Neural progenitor cell (in vitro differentiated cells): ENCODE data around the gene CARD19. TPM values are rescaled to one million over a fixed set of nuclear protein-coding genes. Genes with fewer than 3 reads are reported as not detected.

Experiments
- DNase-seq: peaks from one replicate; pipeline ENCODE4 v3.0.0-alpha.2; 2016; ENCODE audit warnings: low spot score
- H2AFZ ChIP-seq: fragments of 200-600 bp; sonication (generic); replicated peaks from 2 replicates; pipeline ENCODE4 v1.6.1; 2016; ENCODE audit warnings: antibody characterized with exemption
- H3F3A ChIP-seq: fragments of 200-600 bp; sonication (generic); 2 replicates; pipeline ENCODE4 v1.6.1; 2016; ENCODE audit warnings: antibody characterized with exemption, low read depth
- H3K27ac ChIP-seq: fragments of 200-600 bp; sonication (generic); 2 replicates; pipeline ENCODE4 v1.5.1; 2016; ENCODE audit warnings: mild to moderate bottlenecking
- H3K27me3 ChIP-seq: fragments of 200-600 bp; sonication (generic); 2 replicates; pipeline ENCODE4 v1.6.1; 2016; ENCODE audit warnings: mild to moderate bottlenecking, moderate library complexity
- H3K36me3 ChIP-seq: fragments of 200-600 bp; sonication (generic); 2 replicates; pipeline ENCODE4 v1.5.1; 2016
- H3K4me1 ChIP-seq: fragments of 200-600 bp; sonication (generic); 2 replicates; pipeline ENCODE4 v1.6.1; 2016; ENCODE audit warnings: mixed run types
- H3K4me2 ChIP-seq: fragments of 200-600 bp; sonication (generic); 2 replicates; pipeline ENCODE4 v1.6.1; 2016
- H3K4me3 ChIP-seq: fragments of 200-600 bp; sonication (generic); 2 replicates; pipeline ENCODE4 v1.5.1; 2016
- H3K79me2 ChIP-seq: fragments of 200-600 bp; sonication (generic); 2 replicates; pipeline ENCODE4 v1.6.1; 2016; ENCODE audit warnings: low read depth
- H3K9ac ChIP-seq: fragments of 200-600 bp; sonication (generic); 2 replicates; pipeline ENCODE4 v1.6.1; 2016
- H3K9me3 ChIP-seq: fragments of 200-600 bp; sonication (generic); 2 replicates; pipeline ENCODE4 v1.5.1; 2016; ENCODE audit warnings: low read depth
- H4K20me1 ChIP-seq: fragments of 200-600 bp; sonication (generic); 2 replicates; pipeline ENCODE4 v1.6.1; 2016; ENCODE audit warnings: low read depth
- H3K27ac Mint-ChIP-seq: 3 replicates; pipeline ENCODE4 v1.8.0; 2021; ENCODE audit warnings: mixed read lengths
- H3K27me3 Mint-ChIP-seq: 2 replicates; pipeline ENCODE4 v1.8.0; 2022; ENCODE audit warnings: low read depth, mild to moderate bottlenecking, inconsistent platforms, moderate library complexity, mixed read lengths; ENCODE audit not compliant: insufficient read depth
- H3K36me3 Mint-ChIP-seq: 3 replicates; pipeline ENCODE4 v1.8.0; 2021; ENCODE audit warnings: mixed read lengths
- H3K4me1 Mint-ChIP-seq: 3 replicates; pipeline ENCODE4 v1.8.0; 2021; ENCODE audit warnings: mixed read lengths
- H3K4me3 Mint-ChIP-seq: 3 replicates; pipeline ENCODE4 v1.8.0; 2021; ENCODE audit warnings: mild to moderate bottlenecking, moderate library complexity, mixed read lengths
- H3K9me3 Mint-ChIP-seq: 3 replicates; pipeline ENCODE4 v1.8.0; 2020; ENCODE audit warnings: mixed read lengths
- EZH2 ChIP-seq: fragments of 200-600 bp; sonication (generic); IDR thresholded peaks from 2 replicates; pipeline ENCODE4 v1.6.1; 2017; ENCODE audit warnings: antibody characterized with exemption, mild to moderate bottlenecking, moderate library complexity
- EZH2phosphoT487 ChIP-seq: fragments of 200-600 bp; sonication (generic); IDR thresholded peaks from 2 replicates; pipeline ENCODE4 v1.6.1; 2017; ENCODE audit warnings: antibody characterized with exemption
- total RNA-seq: library from RNA; depleted of rRNA; stranded (reverse); fragments of >200 nt; gene quantifications from 2 replicates; pipeline ENCODE4 v1.2.3, GENCODE V29; 2015; ENCODE audit warnings: low replicate concordance
- TF ChIP-seq, protein P1 (sequence below): fragments of 200-600 bp; sonication (generic); IDR thresholded peaks from 2 replicates; pipeline ENCODE4 v1.5.1; 2017; ENCODE audit warnings: antibody characterized with exemption, mild to moderate bottlenecking

CARD19 gene
- total RNA-seq, 1 donor from 2014 or later = 12.3 TPM

DNA sequence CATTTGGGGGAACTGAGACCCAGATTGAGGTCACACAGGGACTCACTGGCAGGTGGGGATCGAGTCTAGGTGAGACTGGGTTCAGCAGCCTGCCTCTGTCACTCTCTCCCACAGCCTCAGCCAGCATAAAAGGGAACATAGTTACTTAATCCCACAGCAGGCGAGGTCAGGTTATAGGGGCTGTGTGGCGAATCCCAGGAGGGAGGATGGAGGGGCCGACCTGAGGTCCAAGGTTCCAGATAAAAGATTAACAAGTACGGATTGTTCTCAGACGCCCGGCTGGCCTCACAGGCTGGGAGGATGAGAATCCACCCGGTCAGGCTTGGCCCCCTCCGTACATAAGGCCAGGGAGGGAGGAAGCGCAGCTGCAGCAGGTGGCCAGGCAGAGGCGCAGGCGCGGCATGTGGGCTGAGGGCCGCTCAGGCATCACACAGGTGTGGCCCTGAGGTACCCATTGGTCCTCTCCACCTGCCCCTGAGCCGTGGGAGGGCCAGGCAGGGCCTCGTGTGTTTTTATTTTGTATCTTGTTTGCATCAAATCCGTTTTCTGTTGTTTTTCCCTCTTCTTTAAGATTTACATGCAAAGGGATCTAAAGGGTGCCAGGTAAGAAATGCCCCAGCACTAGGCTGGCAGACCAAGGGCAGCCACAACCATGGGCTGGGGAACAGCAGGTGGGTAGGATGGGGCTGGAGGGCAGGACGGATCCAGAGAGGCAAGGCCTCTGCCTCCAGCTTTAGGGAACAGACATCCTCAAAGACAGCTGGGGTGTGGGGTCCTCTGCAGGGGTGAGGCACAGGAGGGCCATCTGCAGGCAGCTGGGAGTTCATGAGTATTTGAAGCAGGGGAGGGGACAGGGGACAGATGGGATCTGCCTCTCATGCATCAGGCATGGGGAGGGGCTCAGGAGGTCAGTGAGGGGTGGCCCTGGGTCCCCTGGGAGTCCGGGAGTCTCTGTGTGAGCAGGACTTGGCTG, 33.9 kb upstream of the CARD19 start:
- H3K36me3 ChIP-seq = no peaks in the 10 kb centered on the region
- H3K4me1 ChIP-seq = peaks cover 13% of the 10 kb centered on the region
- no peak overlapping the region for H3K9ac ChIP-seq
- H4K20me1 ChIP-seq = peaks cover 8% of the 10 kb centered on the region
- Mint-ChIP-seq H3K27ac (no peak overlapping the region), H3K9me3 (no peaks in the 10 kb centered on the region), H3K36me3 (no peaks in the 10 kb centered on the region), H3K27me3 (peaks cover 15% of the 10 kb centered on the region), H3K4me1 (peaks cover 21% of the 10 kb centered on the region), H3K4me3 (no peak overlapping the region)
- TF ChIP-seq, protein P1, sequence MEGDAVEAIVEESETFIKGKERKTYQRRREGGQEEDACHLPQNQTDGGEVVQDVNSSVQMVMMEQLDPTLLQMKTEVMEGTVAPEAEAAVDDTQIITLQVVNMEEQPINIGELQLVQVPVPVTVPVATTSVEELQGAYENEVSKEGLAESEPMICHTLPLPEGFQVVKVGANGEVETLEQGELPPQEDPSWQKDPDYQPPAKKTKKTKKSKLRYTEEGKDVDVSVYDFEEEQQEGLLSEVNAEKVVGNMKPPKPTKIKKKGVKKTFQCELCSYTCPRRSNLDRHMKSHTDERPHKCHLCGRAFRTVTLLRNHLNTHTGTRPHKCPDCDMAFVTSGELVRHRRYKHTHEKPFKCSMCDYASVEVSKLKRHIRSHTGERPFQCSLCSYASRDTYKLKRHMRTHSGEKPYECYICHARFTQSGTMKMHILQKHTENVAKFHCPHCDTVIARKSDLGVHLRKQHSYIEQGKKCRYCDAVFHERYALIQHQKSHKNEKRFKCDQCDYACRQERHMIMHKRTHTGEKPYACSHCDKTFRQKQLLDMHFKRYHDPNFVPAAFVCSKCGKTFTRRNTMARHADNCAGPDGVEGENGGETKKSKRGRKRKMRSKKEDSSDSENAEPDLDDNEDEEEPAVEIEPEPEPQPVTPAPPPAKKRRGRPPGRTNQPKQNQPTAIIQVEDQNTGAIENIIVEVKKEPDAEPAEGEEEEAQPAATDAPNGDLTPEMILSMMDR = no peak
- TF ChIP-seq EZH2phosphoT487 = no peak
- no peak for TF ChIP-seq EZH2
- no peak overlapping the region for H3K4me3 ChIP-seq
- H3K27ac ChIP-seq = no peak overlapping the region
- H3K9me3 ChIP-seq = no peaks in the 10 kb centered on the region
- H3K27me3 ChIP-seq = peaks cover 26% of the 10 kb centered on the region
- peak overlapping the region; percentile 4 for H3K4me2 ChIP-seq
- no peaks in the 10 kb centered on the region for H3K79me2 ChIP-seq
- DNase-seq = peak; percentile 58
- H3F3A ChIP-seq = peaks cover 8% of the 10 kb centered on the region
- H2AFZ ChIP-seq = no peak overlapping the region

GRCh38 chr9:93064392-93065134, 31.5 kb upstream of the CARD19 start:
- H3K9me3 Mint-ChIP-seq = no peaks in the 10 kb centered on the region

DNA sequence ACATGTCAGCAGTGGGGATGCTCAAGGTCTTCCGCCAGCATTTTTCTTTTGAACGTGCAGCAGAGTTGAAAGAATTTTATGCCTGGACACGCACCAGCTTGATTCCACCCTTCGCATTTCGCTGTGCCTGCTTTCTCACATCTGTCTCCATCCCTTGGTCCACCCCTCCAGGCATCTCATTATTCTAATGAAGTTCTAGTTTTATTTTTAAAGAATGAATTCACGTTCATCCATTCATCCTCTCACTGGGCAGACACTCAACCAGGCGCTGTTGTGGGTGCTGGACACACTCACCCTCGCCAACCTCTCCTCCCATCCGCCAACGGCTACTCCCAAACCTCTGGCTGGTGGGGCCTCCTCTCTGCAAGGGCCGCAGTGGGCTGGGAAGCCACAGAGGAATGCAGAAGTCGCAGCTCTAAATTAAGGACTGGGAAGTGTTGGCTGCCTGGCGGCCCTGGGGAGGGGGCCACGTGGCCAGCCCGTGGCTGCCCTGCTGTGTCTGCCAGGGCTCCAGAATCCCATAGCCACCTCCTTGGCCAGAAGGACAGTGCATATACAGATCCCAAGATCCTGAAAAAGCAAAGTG, 30.8 kb upstream of the CARD19 start:
- Histone ChIP-seq H3K36me3 (no peaks in the 10 kb centered on the region), H3K79me2 (no peaks in the 10 kb centered on the region), H3F3A (no peaks in the 10 kb centered on the region), H3K9me3 (no peaks in the 10 kb centered on the region), H3K4me3 (no peak overlapping the region), H2AFZ (no peak overlapping the region), H3K27me3 (peaks cover 8% of the 10 kb centered on the region), H4K20me1 (no peaks in the 10 kb centered on the region), H3K27ac (no peak overlapping the region), H3K9ac (no peak overlapping the region), H3K4me1 (peaks cover 9% of the 10 kb centered on the region), H3K4me2 (no peak overlapping the region)
- Mint-ChIP-seq H3K9me3 (no peaks in the 10 kb centered on the region), H3K27ac (peak overlapping the region; percentile 74), H3K36me3 (no peaks in the 10 kb centered on the region), H3K4me1 (peaks cover 15% of the 10 kb centered on the region), H3K27me3 (peaks cover 14% of the 10 kb centered on the region), H3K4me3 (no peak overlapping the region)
- TF ChIP-seq EZH2 (no peak), EZH2phosphoT487 (no peak)
- TF ChIP-seq, protein P1 = no peak
- no peak for DNase-seq

More at GRCh38 chr9:93064392-93065134, 31.5 kb upstream of the CARD19 start:
- no peak overlapping the region for H3K4me2 ChIP-seq
- Mint-ChIP-seq H3K4me1 (peaks cover 17% of the 10 kb centered on the region), H3K27ac (peak overlapping the region; percentile 74), H3K27me3 (peaks cover 14% of the 10 kb centered on the region), H3K36me3 (no peaks in the 10 kb centered on the region), H3K4me3 (no peak overlapping the region)
- H3K27ac ChIP-seq = no peak overlapping the region
- peaks cover 3% of the 10 kb centered on the region for H4K20me1 ChIP-seq
- H3K9ac ChIP-seq = no peak overlapping the region
- no peaks in the 10 kb centered on the region for H3K9me3 ChIP-seq
- H3F3A ChIP-seq = peaks cover 3% of the 10 kb centered on the region
- H3K36me3 ChIP-seq = no peaks in the 10 kb centered on the region
- no peak for DNase-seq
- TF ChIP-seq, protein P1 = no peak
- TF ChIP-seq EZH2 = no peak
- TF ChIP-seq EZH2phosphoT487 = no peak
- H2AFZ ChIP-seq = no peak overlapping the region
- H3K27me3 ChIP-seq = peaks cover 14% of the 10 kb centered on the region
- peaks cover 9% of the 10 kb centered on the region for H3K4me1 ChIP-seq
- no peaks in the 10 kb centered on the region for H3K79me2 ChIP-seq
- no peak overlapping the region for H3K4me3 ChIP-seq
